Neural progenitor cell (in vitro differentiated cells): ENCODE data around the gene CTNNA1.

Source experiments
- EZH2 ChIP-seq: fragments of 200-600 bp; sonication (generic); IDR thresholded peaks from 2 replicates; pipeline ENCODE4 v1.6.1; 2017; ENCODE audit warnings: antibody characterized with exemption, mild to moderate bottlenecking, moderate library complexity
- TF ChIP-seq, protein P1 (sequence below): fragments of 200-600 bp; sonication (generic); IDR thresholded peaks from 2 replicates; pipeline ENCODE4 v1.5.1; 2017; ENCODE audit warnings: antibody characterized with exemption, mild to moderate bottlenecking

DNA sequence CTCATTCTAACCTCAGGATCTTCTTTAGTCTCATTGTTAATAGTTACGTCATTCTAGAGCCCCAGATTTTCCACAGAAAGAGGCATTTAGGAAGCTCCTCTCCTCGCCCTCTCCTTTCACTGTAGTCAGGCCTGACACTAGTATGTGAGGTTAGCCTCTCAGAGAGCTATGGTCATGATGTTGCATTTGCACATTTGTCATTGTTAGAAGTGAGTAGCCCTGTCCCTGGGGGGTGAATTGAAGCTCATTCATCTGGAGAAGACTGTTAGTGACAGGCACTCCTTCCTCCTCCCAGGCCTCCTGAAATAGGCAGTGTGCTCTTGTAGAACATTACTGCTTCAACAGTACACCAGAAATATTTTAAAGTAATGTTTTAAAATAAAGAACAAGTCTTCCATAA lies 148.5 kb downstream of the CTNNA1 start:
- TF ChIP-seq, protein P1, sequence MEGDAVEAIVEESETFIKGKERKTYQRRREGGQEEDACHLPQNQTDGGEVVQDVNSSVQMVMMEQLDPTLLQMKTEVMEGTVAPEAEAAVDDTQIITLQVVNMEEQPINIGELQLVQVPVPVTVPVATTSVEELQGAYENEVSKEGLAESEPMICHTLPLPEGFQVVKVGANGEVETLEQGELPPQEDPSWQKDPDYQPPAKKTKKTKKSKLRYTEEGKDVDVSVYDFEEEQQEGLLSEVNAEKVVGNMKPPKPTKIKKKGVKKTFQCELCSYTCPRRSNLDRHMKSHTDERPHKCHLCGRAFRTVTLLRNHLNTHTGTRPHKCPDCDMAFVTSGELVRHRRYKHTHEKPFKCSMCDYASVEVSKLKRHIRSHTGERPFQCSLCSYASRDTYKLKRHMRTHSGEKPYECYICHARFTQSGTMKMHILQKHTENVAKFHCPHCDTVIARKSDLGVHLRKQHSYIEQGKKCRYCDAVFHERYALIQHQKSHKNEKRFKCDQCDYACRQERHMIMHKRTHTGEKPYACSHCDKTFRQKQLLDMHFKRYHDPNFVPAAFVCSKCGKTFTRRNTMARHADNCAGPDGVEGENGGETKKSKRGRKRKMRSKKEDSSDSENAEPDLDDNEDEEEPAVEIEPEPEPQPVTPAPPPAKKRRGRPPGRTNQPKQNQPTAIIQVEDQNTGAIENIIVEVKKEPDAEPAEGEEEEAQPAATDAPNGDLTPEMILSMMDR, result no peak
- no peak for TF ChIP-seq EZH2
